Measurements from ENCODE around the gene MDC1. TPM values are rescaled to one million over a fixed set of nuclear protein-coding genes. Genes with fewer than 3 reads are reported as not detected.

Gene MDC1
- total and polyA plus RNA-seq, 2 of the 13 experiments (the other 11 are each of a cell fraction or from before 2014, with no cell fraction given), result 8.4 to 14.0 TPM

GRCh38 chr6:30721198-30722024 is 4.3 kb upstream of the MDC1 start (continued):
- TF ChIP-seq ZFYVE20 (CRISPR knock-in tag; IDR thresholded peaks at IDR 0.05; ENCODE audit: borderline replicate concordance, low read depth) (0 out of 2 replicates have a peak, but pooled peaks have one; percentile 35), MAZ (IDR thresholded peaks at IDR 0.05; ENCODE audit: borderline replicate concordance, low read depth, low read length) (peak; percentile 95), MAZ (CRISPR knock-in tag; IDR thresholded peaks at IDR 0.05; ENCODE audit: low read depth) (peak; percentile 96), ELF1 (CRISPR knock-in tag; IDR thresholded peaks at IDR 0.05) (peak; percentile 45), REST (IDR thresholded peaks at IDR 0.05; ENCODE audit: borderline replicate concordance in 1 of 2, low read depth in 1 of 2, low read length in 2 of 2) (peak in 1 of 2 experiments; percentile 8; a peak in 1 of 4 replicates), ZNF30 (CRISPR knock-in tag; IDR thresholded peaks at IDR 0.05) (no peak), NR2C2 (CRISPR knock-in tag; IDR thresholded peaks at IDR 0.05; ENCODE audit: borderline replicate concordance) (0 out of 2 replicates have a peak, but pooled peaks have one; percentile 11), FOSL1 (CRISPR knock-in tag; IDR thresholded peaks at IDR 0.05; ENCODE audit: borderline replicate concordance) (no peak; the same call in 1 of the 2 replicates), ZNF232 (CRISPR knock-in tag; IDR thresholded peaks at IDR 0.05; ENCODE audit: borderline replicate concordance) (peak; percentile 41; the same call in 1 of the 2 replicates), HNRNPH1 (optimal IDR thresholded peaks at IDR 0.05; ENCODE audit: low read depth, low read length) (peak; percentile 36), KDM5A (IDR thresholded peaks at IDR 0.05; ENCODE audit: borderline replicate concordance, low read length) (peak; percentile 74), RBFOX2 (IDR thresholded peaks at IDR 0.05; ENCODE audit: low read depth, low read length) (peak; percentile 99), ZBTB39 (CRISPR knock-in tag; IDR thresholded peaks at IDR 0.05) (peak; percentile 24; the same call in 1 of the 2 replicates), CBX2 (IDR thresholded peaks at IDR 0.05; ENCODE audit: low read depth, low read length) (no peak), CBX2 (CRISPR knock-in tag; IDR thresholded peaks at IDR 0.05; ENCODE audit: low read depth) (no peak), ATF3 (CRISPR knock-in tag; IDR thresholded peaks at IDR 0.05) (0 out of 2 replicates have a peak, but pooled peaks have one; percentile 36), THAP9 (CRISPR knock-in tag; IDR thresholded peaks at IDR 0.05; ENCODE audit: borderline replicate concordance) (no peak), ZNF101 (CRISPR knock-in tag; IDR thresholded peaks at IDR 0.05; ENCODE audit: borderline replicate concordance, low read depth) (no peak), ZNF674 (CRISPR knock-in tag; IDR thresholded peaks at IDR 0.05; ENCODE audit: low read depth) (0 out of 2 replicates have a peak, but pooled peaks have one; percentile 71)

All from HepG2 (cell line).